Vagina (tissue), 2 donors: ENCODE results near the gene CENPV. TPM values are rescaled to one million over a fixed set of nuclear protein-coding genes. Genes with fewer than 3 reads are reported as not detected.

Source experiments
- DNase-seq, 2 donors: peaks; one replicate each; pipeline ENCODE4 v3.0.0-alpha.2; 2017; ENCODE audit errors: extremely low spot score in 2 of 2
- H3K27ac ChIP-seq: fragments of 200-600 bp; sonication (generic); one replicate; pipeline ENCODE4 v1.5.1; 2019
- H3K27me3 ChIP-seq: fragments of 200-600 bp; sonication (generic); one replicate; pipeline ENCODE4 v1.5.1; 2019
- H3K36me3 ChIP-seq, 2 donors: fragments of 200-600 bp; sonication (generic); one replicate each; pipeline ENCODE4 v1.5.1; 2017 to 2019
- H3K4me1 ChIP-seq: fragments of 200-600 bp; sonication (generic); one replicate; pipeline ENCODE4 v1.5.1; 2019
- H3K4me3 ChIP-seq, 2 donors: fragments of 200-600 bp; sonication (generic); 1 replicate in 1 of 2; 2 replicates in 1 of 2; pipeline ENCODE4 v1.5.1; 2016 to 2019
- H3K9me3 ChIP-seq: fragments of 200-600 bp; sonication (generic); one replicate; pipeline ENCODE4 v1.5.1; 2019
- POLR2A ChIP-seq, 2 donors: fragments of 450-650 bp; IDR thresholded peaks; one replicate each; pipeline ENCODE4 v1.6.1; 2017; ENCODE audit warnings: antibody characterized with exemption in 2 of 2, mild to moderate bottlenecking in 2 of 2, moderate library complexity in 2 of 2
- POLR2AphosphoS5 ChIP-seq, 2 donors: sonication (generic); formaldehyde crosslinking; IDR thresholded peaks; one replicate each; pipeline ENCODE4 v1.9.0; 2017; ENCODE audit warnings: antibody characterized with exemption in 2 of 2, mild to moderate bottlenecking in 2 of 2, low read depth in 1 of 2; ENCODE audit not compliant: insufficient read depth in 1 of 2
- intact Hi-C: fragments of 100-400 bp; cut with DNase I; formaldehyde crosslinking; loops from one replicate; pipeline ENCODE4 v1.15.1; 2023
- total RNA-seq: library from RNA; depleted of rRNA; stranded (reverse); fragments of >200 nt; gene quantifications from one replicate; pipeline ENCODE4 v1.2.3, GENCODE V29; 2016
- TF ChIP-seq, protein P1 (sequence below), 3 experiments: fragments of 450-650 bp in 2 of 3; fragments of 200-600 bp in 1 of 3; sonication (generic) in 1 of 3; IDR thresholded peaks; one replicate each; pipeline ENCODE4 v1.5.1; 2017 to 2019; ENCODE audit warnings: antibody characterized with exemption in 3 of 3, mild to moderate bottlenecking in 2 of 3, moderate library complexity in 2 of 3

The CENPV gene
- total RNA-seq, 1 donor from 2014 or later = 4.2 TPM

DNA sequence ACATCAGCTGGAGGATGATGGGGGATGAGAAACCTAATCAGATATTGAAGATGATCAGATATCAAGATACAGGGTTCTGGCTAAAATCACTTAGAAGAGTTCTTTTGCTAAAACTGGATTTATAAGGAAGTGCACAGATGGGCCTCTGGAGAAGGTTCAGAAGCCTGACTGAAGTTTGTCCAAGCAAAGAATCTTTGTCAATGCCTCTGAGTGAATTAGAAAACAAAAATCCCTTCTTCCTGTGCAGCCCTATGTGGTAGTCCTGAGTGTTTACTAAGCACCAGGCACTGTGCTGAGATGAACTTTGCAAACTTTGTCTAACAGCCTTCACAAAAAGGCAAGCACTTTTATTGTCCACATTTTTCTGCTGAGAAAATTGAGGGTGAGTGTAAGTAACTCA, 11.4 kb upstream of the CENPV start:
- DNase-seq = no peak
- H3K36me3 ChIP-seq = no peaks in the 10 kb centered on the region
- H3K9me3 ChIP-seq = no peaks in the 10 kb centered on the region
- peaks cover 6% of the 10 kb centered on the region for H3K4me1 ChIP-seq
- intact Hi-C loops = no loop called here
- H3K27me3 ChIP-seq = no peaks in the 10 kb centered on the region
- peak overlapping the region; percentile 68 for H3K27ac ChIP-seq
- TF ChIP-seq, protein P1, sequence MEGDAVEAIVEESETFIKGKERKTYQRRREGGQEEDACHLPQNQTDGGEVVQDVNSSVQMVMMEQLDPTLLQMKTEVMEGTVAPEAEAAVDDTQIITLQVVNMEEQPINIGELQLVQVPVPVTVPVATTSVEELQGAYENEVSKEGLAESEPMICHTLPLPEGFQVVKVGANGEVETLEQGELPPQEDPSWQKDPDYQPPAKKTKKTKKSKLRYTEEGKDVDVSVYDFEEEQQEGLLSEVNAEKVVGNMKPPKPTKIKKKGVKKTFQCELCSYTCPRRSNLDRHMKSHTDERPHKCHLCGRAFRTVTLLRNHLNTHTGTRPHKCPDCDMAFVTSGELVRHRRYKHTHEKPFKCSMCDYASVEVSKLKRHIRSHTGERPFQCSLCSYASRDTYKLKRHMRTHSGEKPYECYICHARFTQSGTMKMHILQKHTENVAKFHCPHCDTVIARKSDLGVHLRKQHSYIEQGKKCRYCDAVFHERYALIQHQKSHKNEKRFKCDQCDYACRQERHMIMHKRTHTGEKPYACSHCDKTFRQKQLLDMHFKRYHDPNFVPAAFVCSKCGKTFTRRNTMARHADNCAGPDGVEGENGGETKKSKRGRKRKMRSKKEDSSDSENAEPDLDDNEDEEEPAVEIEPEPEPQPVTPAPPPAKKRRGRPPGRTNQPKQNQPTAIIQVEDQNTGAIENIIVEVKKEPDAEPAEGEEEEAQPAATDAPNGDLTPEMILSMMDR (IDR thresholded peaks at IDR 0.05) = no peak
- TF ChIP-seq POLR2AphosphoS5 (IDR thresholded peaks at IDR 0.05; ENCODE audit: insufficient read depth in 1 of 2, low read depth in 1 of 2) = no peak
- TF ChIP-seq POLR2A (IDR thresholded peaks at IDR 0.05) = no peak
- H3K4me3 ChIP-seq = no peak overlapping the region

DNA sequence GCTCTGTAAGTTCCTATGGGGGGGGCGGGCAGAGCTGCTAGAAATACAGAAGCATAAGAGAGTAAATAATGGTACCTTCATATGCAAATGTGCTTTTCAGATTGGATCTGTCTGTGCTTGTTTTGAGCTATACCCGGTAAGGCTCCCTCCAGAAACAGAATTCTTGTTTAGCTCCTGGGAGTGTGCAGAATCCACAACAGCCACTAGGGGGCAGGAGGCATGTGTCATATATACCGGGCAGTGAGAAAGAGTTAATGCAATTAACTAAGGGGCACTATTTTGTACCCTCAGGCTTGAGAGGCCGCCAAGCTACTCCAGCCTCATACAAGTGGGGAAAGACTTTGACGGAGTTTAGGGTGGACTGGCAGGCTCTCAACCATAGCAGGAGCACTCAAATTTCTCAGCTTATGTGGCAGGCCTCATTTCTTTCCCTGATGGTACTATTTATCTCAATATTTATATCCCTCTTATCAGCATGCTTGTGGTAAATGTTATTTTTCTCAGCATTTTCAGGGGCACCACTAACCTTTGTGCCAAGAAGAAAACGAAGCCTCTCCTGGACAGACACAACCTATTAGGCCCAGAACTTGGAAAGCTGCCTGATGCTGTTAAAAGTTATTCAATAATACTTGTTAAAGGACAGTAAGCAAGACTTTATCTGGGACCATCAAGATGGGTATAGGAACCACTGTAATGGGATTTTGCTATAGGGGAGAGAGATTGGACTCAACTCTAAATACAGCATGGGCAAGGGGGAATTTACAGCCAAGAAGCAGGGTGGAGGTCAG, 10.7 kb upstream of the CENPV start:
- Histone ChIP-seq H3K27ac (peak overlapping the region; percentile 68), H3K4me1 (peaks cover 6% of the 10 kb centered on the region), H3K36me3 (no peaks in the 10 kb centered on the region), H3K4me3 (no peak overlapping the region), H3K27me3 (no peaks in the 10 kb centered on the region), H3K9me3 (no peaks in the 10 kb centered on the region)
- no peak for DNase-seq
- intact Hi-C loops = no loop called here
- TF ChIP-seq POLR2AphosphoS5 (IDR thresholded peaks at IDR 0.05; ENCODE audit: insufficient read depth in 1 of 2, low read depth in 1 of 2) (peak in 1 of 2 donors; percentile 39), POLR2A (IDR thresholded peaks at IDR 0.05) (no peak)
- TF ChIP-seq, protein P1 (IDR thresholded peaks at IDR 0.05) = peak; percentile 75 to 78 (median 78)

DNA sequence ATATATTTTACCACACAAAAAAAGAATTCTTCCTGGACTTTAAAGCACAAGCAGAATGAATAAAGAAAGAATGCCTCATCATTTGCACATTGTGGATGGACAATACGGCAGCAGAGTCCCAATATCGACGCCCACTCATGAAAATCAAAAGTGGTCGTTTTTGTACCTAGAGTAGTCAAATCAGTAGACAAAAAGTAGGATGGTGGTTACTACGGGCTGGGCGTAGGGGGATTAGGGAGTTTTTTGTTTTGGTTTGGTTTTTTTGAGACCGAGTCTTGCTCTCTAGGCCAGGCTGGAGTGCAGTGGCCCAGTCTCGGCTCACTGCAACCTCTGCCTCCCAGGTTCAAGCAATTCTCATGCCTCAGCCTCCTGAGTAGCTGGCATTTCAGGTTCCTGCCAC, 8.6 kb upstream of the CENPV start:
- Histone ChIP-seq H3K4me1 (peaks cover 6% of the 10 kb centered on the region), H3K27ac (no peak overlapping the region), H3K9me3 (no peaks in the 10 kb centered on the region), H3K4me3 (no peak overlapping the region), H3K36me3 (no peaks in the 10 kb centered on the region), H3K27me3 (no peaks in the 10 kb centered on the region)
- TF ChIP-seq, protein P1 (IDR thresholded peaks at IDR 0.05) = no peak
- TF ChIP-seq POLR2AphosphoS5 (IDR thresholded peaks at IDR 0.05; ENCODE audit: insufficient read depth in 1 of 2, low read depth in 1 of 2) = no peak
- no peak for TF ChIP-seq POLR2A (IDR thresholded peaks at IDR 0.05)
- intact Hi-C loops = no loop called here
- DNase-seq = no peak

DNA sequence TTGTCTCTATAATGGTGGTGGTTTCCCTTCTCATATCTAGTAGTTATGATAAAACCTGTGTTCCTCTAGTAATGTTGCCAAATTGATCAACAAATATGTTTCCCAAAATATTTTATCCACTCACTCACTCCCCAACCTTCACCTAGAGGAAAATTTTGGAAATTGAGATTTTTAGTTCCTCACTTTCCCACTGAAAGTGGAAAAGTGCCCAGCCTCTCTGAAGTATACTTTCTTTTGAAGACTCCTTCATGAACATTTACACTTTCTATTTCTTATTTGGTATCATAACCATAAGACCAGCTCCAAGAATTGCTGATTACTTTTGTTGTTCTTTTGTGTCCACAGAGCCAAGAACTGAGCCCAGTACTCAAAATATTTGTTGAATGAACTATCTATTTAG, 5.1 kb upstream of the CENPV start:
- Histone ChIP-seq H3K4me1 (no peaks in the 10 kb centered on the region), H3K27me3 (no peaks in the 10 kb centered on the region), H3K9me3 (no peaks in the 10 kb centered on the region), H3K36me3 (no peaks in the 10 kb centered on the region), H3K27ac (no peak overlapping the region), H3K4me3 (no peak overlapping the region)
- no peak for DNase-seq
- TF ChIP-seq POLR2A (IDR thresholded peaks at IDR 0.05) (no peak), POLR2AphosphoS5 (IDR thresholded peaks at IDR 0.05; ENCODE audit: insufficient read depth in 1 of 2, low read depth in 1 of 2) (no peak)
- TF ChIP-seq, protein P1 (IDR thresholded peaks at IDR 0.05) = no peak
- intact Hi-C loops = no loop called here

DNA sequence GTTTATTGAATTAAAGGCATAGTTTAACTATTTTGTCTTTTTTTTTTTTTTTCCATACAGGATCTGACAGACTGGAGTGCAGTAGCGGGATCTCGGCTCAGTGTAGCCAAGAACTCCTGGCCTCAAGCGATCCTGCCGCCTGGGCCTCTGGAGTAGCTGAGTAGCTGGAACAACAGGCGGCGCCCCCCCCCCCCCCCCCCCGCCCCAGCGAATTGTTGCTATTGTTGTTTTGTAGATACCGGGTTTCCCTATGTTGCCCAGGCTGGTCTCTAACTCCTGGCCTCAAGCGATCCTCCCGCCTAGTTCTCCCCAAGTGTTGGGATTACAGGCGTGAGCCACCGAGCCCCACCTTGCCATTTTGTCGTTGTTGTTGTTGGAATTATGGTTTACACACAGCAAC, 1.3 kb upstream of the CENPV start:
- no peak for DNase-seq
- no peaks in the 10 kb centered on the region for H3K27me3 ChIP-seq
- no peaks in the 10 kb centered on the region for H3K36me3 ChIP-seq
- H3K4me3 ChIP-seq = no peak overlapping the region
- H3K9me3 ChIP-seq = no peaks in the 10 kb centered on the region
- intact Hi-C loops = loop anchor here (5.0 kb wide), 1 partner anchor 67 kb away; no protein-coding TSS in a partner anchor
- TF ChIP-seq, protein P1 (IDR thresholded peaks at IDR 0.05) = no peak
- TF ChIP-seq POLR2AphosphoS5 (IDR thresholded peaks at IDR 0.05; ENCODE audit: insufficient read depth in 1 of 2, low read depth in 1 of 2) = no peak
- TF ChIP-seq POLR2A (IDR thresholded peaks at IDR 0.05) = no peak
- H3K4me1 ChIP-seq = peaks cover 18% of the 10 kb centered on the region
- no peak overlapping the region for H3K27ac ChIP-seq
